GM21515 (cell line): Measurements from ENCODE around the gene SNX11.

ENCODE experiments used
- ATAC-seq: cut with Tn5 transposase; IDR thresholded peaks from one replicate; pipeline ENCODE4 v1.9.1; 2021; ENCODE audit not compliant: unreplicated experiment

SNX11 gene

DNA sequence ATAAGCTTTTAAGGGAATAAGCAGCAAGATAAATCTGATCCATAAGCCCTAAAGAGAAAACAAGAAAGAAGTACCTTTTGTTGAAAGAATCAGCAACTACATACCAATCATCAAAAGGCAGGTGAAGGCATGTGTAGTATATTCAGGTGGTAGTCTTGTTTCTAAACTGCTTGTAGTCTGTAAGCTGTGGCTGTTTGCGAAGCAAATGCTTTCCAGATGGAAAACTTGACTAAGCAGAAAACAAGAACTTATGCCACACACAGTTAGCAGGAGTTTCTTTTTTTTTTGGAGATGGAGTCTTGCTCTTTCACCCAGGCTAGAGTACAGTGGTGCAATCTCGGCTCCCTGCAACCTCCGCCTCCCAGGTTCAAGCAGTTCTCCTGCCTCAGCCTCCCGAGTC lies 12.0 kb upstream of the SNX11 start:
- no peak for ATAC-seq

- ATAC-seq: no peak
Measured at GRCh38 chr17:48100160-48100559, 7.4 kb upstream of the SNX11 start.

DNA sequence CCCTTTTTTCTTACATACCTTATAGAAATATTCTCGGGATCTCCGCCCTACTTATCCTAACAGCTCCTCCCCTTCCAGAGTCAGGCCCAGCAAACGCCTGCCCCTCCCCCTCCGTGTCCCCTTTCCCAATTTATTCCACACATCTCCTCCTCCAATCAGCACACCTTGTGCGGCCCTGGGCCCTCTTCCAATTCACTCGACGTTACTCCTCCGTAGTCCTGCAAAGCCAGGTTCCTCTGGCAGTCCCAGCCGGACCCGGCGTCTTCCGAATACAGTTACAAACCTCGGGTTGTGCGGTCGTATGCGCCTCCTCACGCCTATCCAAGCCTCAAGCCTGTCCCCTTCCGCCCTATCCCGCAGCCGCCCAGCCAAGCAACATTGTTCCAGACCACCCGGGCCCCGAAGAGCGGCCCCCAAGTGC lies 7.0 kb upstream of the SNX11 start:
- no peak for ATAC-seq

GRCh38 chr17:48101012-48101720 lies 6.4 kb upstream of the SNX11 start, which contains the start of gene CBX1:
Gene CBX1 (minus strand): TSS chr17:48101478. CDS start chr17:48077004, 24,474 bp downstream.
- ATAC-seq: peak; percentile 91

DNA sequence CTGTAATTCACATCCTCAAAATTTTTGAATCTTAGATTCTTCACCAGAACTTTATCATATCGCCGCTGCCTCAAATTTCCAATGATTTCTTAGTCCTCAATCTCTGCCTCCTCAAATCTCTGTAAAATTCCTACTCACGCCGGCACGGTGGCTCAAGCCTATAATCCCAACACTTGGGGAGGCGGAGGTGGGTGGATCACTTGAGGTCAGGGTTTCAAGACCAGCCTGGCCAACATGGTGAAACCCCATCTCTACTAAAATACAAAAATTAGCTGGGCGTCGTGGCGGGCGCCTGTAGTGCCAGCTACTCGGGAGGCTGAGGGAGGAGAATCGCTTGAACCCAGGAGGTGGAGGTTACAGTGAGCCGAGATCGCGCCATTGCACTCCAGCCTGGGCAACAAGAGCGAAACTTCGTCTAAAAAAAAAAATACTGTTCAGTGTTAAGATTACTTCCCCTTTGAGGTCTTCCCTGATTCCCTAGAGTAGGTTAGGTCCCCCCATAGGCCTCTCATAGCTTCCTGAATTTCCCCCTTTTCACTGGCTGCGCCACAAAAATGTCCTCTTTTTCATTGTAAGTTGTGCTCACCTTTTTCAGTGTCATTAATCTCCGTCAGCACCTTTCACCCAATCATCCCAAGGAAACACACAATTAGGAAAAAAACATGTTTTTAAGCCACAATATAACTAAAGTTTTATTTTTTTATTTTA lies 5.4 kb upstream of the SNX11 start:
- ATAC-seq: no peak

GRCh38 chr17:48102798-48103715 lies 4.5 kb upstream of the SNX11 start:
- ATAC-seq: no peak

DNA sequence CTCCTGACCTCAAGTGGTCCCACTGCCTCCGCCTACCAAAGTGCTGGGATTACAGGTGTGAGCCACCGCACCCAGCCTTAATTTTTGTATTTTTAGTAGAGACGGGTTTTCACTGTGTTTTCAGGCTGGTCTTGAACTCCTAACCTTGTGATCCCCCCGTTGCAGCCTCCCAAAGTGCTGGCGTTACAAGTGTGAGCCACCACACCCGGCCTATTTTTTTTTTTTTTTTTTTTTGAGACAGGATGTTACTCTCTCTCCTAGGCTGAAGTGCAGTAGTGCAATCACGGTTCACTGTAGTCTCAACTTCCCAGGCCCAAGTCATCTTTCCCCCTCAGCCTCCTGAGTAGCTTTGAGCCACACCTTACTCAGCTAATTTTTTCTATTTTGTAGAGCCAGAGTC lies 3.1 kb upstream of the SNX11 start:
- ATAC-seq: no peak

- ATAC-seq: no peak
Measured at GRCh38 chr17:48106802-48107136, 797 bp upstream of the SNX11 start.

DNA sequence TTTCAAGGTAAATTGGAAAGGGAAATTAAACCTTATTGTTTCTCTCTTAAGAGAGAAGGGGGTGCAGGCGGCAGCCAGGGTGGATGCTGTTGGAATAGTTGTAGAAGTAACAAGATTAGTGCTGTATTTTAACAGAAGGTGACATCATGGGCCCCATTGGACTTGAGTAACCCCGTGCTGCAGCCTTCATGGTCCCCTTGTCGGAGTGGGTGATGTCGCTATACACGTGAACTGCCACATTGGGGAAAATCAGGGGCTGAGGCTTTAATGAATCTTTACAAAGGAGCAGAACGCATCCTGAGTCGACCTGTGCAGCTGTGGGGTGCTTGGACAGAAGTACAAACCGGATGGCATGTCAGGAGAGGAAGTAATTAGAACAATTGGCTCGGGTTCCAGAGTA lies 3.2 kb downstream of the SNX11 start:
- ATAC-seq: no peak

GRCh38 chr17:48111937-48112241 lies 4.3 kb downstream of the SNX11 start:
- no peak for ATAC-seq

GRCh38 chr17:48113201-48113676 lies 5.7 kb downstream of the SNX11 start:
- ATAC-seq: no peak

DNA sequence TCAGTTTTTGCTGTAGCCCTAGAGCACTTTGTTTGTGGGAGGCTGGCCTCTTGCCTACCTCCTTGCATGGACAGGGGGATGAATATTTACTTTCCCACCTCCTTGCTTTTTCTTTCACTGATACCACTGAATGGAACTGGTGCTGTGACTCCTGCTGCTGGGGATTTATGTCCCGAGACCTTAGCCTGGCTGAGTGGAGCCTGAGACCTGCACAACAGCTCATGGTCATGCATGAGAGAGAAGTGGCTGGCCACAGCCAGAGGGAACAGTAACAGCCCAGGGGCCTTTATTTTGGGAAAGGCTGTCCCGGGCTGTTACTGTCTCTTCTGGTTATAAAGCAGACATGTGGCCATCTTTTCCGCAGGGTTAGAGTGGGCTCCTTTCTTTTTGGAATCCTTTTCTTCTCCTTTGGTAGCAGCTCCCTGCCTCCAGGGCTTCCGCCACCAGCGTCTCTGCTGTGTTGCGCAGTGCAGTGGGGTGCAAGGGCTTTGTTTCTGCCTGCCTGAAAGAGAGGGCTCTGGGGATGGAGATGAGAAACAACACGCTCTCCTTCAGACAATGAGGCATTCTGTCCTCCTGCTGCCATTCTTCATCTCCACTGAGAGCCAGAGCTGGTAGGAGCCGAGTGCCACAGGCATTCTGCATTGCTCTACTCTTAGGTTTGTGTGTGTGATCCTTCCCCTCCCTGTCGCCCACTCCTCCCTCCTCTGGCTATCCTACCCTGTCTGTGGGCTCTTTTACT lies 14.5 kb downstream of the SNX11 start:
- ATAC-seq: no peak

DNA sequence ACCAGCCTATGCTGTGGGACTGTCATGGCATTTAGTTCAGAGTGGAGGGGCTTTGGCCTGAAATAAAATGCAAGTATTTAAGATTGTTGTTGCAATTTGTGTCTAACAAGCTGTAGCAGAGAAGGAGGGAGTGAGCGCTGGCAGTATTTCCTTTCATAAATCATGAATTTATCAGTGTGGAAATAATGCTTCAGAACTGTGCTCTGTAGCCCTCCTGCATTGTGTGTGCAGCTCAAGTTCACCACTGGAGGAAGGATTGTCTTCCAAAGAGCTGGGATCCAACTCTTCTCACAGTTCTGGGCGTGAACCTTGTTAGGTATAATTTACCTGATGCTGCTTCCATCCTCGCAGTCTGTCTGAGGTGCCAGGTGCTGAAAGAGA lies 15.1 kb downstream of the SNX11 start:
- no peak for ATAC-seq

- no peak for ATAC-seq
Measured at GRCh38 chr17:48123111-48123510, 15.5 kb downstream of the SNX11 start.

GRCh38 chr17:48123776-48124388 lies 16.3 kb downstream of the SNX11 start:
- no peak for ATAC-seq

GRCh38 chr17:48125829-48126531 lies 18.4 kb downstream of the SNX11 start:
- no peak for ATAC-seq

DNA sequence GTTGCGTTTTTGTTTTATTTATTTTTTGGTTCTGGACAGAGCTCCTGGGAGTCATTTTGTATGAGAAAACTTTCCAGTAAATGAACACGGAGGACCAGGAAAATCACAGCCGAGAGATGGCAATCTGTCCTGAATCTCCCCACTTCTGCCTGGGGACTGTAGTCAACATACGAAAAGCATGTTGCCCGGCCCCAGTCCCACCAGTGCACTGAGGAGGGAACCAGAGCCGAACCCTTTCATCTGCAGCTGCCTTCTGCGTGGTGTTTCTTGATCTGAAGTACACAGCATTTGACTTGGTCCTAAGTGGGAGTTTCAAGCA lies 18.9 kb downstream of the SNX11 start:
- no peak for ATAC-seq

DNA sequence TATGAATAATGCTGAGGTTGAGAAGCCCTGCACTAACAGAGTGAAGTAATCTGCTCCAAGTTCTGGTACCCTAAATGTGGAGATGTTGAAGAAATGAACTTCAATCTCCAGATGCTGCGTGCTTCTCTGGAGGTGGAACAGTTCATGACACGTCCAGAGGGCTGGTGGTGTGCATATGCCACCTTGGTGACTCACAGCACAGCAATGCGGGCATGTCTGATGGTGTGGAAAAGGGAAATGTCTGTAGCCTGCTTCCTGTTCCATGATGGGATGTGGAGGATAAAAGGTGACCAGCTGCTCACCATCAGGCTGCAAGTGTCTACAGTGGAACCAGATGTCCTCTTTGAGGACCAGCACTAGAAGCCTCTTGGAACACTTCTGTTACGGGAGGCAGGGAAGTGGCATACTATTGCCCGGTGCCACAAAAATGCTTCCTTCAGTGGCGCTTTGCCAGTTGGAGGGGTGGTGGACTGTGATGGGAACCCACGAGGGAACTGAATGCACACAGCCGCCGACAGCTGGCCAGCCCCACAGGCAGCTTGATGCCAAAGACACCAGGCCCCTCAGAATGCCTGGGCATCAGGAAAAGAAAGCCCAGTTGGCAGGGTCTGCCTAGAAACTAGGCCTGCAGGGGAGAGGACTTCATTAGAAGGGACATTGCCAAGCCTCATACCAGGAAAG lies 19.9 kb downstream of the SNX11 start:
- ATAC-seq: no peak

- ATAC-seq: no peak
Measured at GRCh38 chr17:48128400-48128799, 20.8 kb downstream of the SNX11 start.

GRCh38 chr17:48129981-48130380 lies 22.4 kb downstream of the SNX11 start:
- ATAC-seq: no peak
